Astrocyte (in vitro differentiated cells and primary cell): ENCODE measurements around the gene MOSMO.

ENCODE experiments used
- EZH2 ChIP-seq: IDR thresholded peaks from 2 replicates; pipeline ENCODE4 v1.6.1; 2012; ENCODE audit warnings: mild to moderate bottlenecking, low read length, inconsistent platforms; ENCODE audit not compliant: insufficient read depth
- TF ChIP-seq, protein P1 (sequence below): IDR thresholded peaks from 2 replicates; pipeline ENCODE4 v1.5.1; 2011; ENCODE audit warnings: low read depth, mild to moderate bottlenecking, inconsistent platforms, low read length, moderate library complexity; ENCODE audit not compliant: insufficient read depth

DNA sequence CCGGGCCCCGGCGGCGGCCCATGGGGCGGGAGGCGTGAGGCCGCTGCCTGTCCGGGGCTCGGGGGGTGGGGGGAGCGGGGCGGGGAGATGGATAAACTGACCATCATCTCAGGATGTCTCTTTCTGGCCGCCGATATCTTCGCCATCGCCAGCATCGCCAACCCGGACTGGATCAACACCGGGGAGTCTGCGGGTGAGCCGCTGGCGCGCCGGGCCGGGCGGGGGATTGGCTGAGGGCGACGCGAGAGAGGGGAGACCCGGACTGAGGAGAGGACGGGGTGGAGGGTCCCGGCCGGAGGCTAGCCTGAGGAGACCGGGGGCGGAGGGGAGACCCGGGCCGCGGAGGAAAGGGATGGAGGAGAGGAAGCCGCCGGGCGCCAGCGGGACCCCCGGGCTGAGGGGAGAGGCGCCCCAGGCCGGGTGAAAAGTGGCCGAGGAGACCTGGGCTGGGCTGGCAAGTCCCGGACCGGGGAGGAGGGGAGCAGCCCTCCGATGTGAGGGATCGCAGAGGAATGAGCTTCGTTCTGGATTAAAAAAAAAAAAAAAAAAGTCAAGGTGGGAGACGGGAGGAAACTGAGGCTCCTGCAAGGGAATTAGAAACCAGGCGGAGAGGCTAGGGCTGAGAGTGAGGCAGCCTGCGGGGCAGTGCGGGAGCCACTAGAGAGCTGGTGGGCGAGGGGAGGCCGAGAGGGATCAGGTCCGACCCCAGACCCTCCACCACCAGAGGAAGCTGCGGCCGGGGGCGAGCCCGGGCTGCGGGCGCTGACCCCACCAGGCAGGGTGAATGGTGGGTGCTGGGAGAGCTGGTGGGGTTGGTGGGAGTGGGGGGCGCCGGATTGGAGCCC lies 526 bp downstream of the MOSMO start:
- TF ChIP-seq, protein P1, sequence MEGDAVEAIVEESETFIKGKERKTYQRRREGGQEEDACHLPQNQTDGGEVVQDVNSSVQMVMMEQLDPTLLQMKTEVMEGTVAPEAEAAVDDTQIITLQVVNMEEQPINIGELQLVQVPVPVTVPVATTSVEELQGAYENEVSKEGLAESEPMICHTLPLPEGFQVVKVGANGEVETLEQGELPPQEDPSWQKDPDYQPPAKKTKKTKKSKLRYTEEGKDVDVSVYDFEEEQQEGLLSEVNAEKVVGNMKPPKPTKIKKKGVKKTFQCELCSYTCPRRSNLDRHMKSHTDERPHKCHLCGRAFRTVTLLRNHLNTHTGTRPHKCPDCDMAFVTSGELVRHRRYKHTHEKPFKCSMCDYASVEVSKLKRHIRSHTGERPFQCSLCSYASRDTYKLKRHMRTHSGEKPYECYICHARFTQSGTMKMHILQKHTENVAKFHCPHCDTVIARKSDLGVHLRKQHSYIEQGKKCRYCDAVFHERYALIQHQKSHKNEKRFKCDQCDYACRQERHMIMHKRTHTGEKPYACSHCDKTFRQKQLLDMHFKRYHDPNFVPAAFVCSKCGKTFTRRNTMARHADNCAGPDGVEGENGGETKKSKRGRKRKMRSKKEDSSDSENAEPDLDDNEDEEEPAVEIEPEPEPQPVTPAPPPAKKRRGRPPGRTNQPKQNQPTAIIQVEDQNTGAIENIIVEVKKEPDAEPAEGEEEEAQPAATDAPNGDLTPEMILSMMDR = no peak
- no peak for TF ChIP-seq EZH2
